ENCODE data around the gene PRAF2. TPM values are rescaled to one million over a fixed set of nuclear protein-coding genes. Genes with fewer than 3 reads are reported as not detected.

The PRAF2 gene
- total and polyA plus RNA-seq, 4 donors = 5.6 to 40.8 (median 36.9) TPM

- TF ChIP-seq CTCF (IDR thresholded peaks at IDR 0.05; ENCODE audit: control extremely low read depth, extremely low read depth) = no peak
- no peak overlapping the region for H3K9ac ChIP-seq (ENCODE audit: insufficient read depth in 1 of 2, low read length in 2 of 2)
- no peak overlapping the region for H3K27ac ChIP-seq (ENCODE audit: low read depth in 1 of 2, low read length in 1 of 2)
- WGBS, 2 donors = 85 to 86% methylated on average over 1 of the region's 1 CpG
- H3K36me3 ChIP-seq (ENCODE audit: control insufficient read depth in 4 of 4, insufficient read depth in 4 of 4, low read length in 4 of 4) = peaks cover 0 to 11% (median 5%) of the 10 kb centered on the region in 4 donors
- H3K27me3 ChIP-seq (ENCODE audit: control insufficient read depth in 3 of 3, insufficient read depth in 3 of 3, low read length in 2 of 3) = no peaks in the 10 kb centered on the region
- DNase-seq (no peak), ATAC-seq (ENCODE audit: insufficient read depth, low FRiP score) (no peak)
- H3K4me1 ChIP-seq (ENCODE audit: control insufficient read depth in 5 of 5, insufficient read depth in 5 of 5, low read length in 5 of 5) = no peaks in the 10 kb centered on the region
- no peak overlapping the region for H3K4me3 ChIP-seq
- H3K9me3 ChIP-seq (ENCODE audit: control insufficient read depth in 4 of 4, insufficient read depth in 3 of 4, low read length in 3 of 4) = peaks cover 0 to 8% (median 0%) of the 10 kb centered on the region in 4 donors
Measured at GRCh38 chrX:49120091-49120490, 46.3 kb upstream of the PRAF2 start.

- Histone ChIP-seq H3K27ac (ENCODE audit: low read depth in 1 of 2, low read length in 1 of 2) (no peak overlapping the region), H3K27me3 (ENCODE audit: control insufficient read depth in 3 of 3, insufficient read depth in 3 of 3, low read length in 2 of 3) (no peaks in the 10 kb centered on the region), H3K4me1 (ENCODE audit: control insufficient read depth in 5 of 5, insufficient read depth in 5 of 5, low read length in 5 of 5) (no peaks in the 10 kb centered on the region), H3K9me3 (ENCODE audit: control insufficient read depth in 4 of 4, insufficient read depth in 3 of 4, low read length in 3 of 4) (peaks cover 0 to under 1% (median 0%) of the 10 kb centered on the region in 4 donors), H3K4me3 (no peak overlapping the region), H3K36me3 (ENCODE audit: control insufficient read depth in 4 of 4, insufficient read depth in 4 of 4, low read length in 4 of 4) (peaks cover 2 to 16% (median 12%) of the 10 kb centered on the region in 4 donors), H3K9ac (ENCODE audit: insufficient read depth in 1 of 2, low read length in 2 of 2) (no peak overlapping the region)
- WGBS, 2 donors = 63 to 66% methylated on average over 3 to 6 of the region's 6 CpGs
- no peak for TF ChIP-seq CTCF (IDR thresholded peaks at IDR 0.05; ENCODE audit: control extremely low read depth, extremely low read depth)
- no peak for ATAC-seq (ENCODE audit: insufficient read depth, low FRiP score)
- DNase-seq = no peak
Measured at GRCh38 chrX:49117581-49117980, 43.8 kb upstream of the PRAF2 start.

GRCh38 chrX:49116716-49117115 is 42.9 kb upstream of the PRAF2 start:
- TF ChIP-seq CTCF (IDR thresholded peaks at IDR 0.05; ENCODE audit: control extremely low read depth, extremely low read depth) = no peak
- Histone ChIP-seq H3K36me3 (ENCODE audit: control insufficient read depth in 4 of 4, insufficient read depth in 4 of 4, low read length in 4 of 4) (peaks cover 2 to 24% (median 12%) of the 10 kb centered on the region in 4 donors), H3K4me3 (no peak overlapping the region), H3K27me3 (ENCODE audit: control insufficient read depth in 3 of 3, insufficient read depth in 3 of 3, low read length in 2 of 3) (no peaks in the 10 kb centered on the region), H3K9me3 (ENCODE audit: control insufficient read depth in 4 of 4, insufficient read depth in 3 of 4, low read length in 3 of 4) (peaks cover 0 to 2% (median 0%) of the 10 kb centered on the region in 4 donors), H3K4me1 (ENCODE audit: control insufficient read depth in 5 of 5, insufficient read depth in 5 of 5, low read length in 5 of 5) (no peaks in the 10 kb centered on the region), H3K9ac (ENCODE audit: insufficient read depth in 1 of 2, low read length in 2 of 2) (no peak overlapping the region), H3K27ac (ENCODE audit: low read depth in 1 of 2, low read length in 1 of 2) (no peak overlapping the region)
- ATAC-seq (ENCODE audit: insufficient read depth, low FRiP score) (no peak), DNase-seq (no peak)
- 80 to 92% methylated on average over 5 of the region's 5 CpGs for WGBS, 2 donors

- Histone ChIP-seq H3K27ac (ENCODE audit: low read depth in 1 of 2, low read length in 1 of 2) (no peak overlapping the region), H3K9me3 (ENCODE audit: control insufficient read depth in 4 of 4, insufficient read depth in 3 of 4, low read length in 3 of 4) (peaks cover 0 to 2% (median 0%) of the 10 kb centered on the region in 4 donors), H3K9ac (ENCODE audit: insufficient read depth in 1 of 2, low read length in 2 of 2) (no peak overlapping the region), H3K4me3 (no peak overlapping the region), H3K36me3 (ENCODE audit: control insufficient read depth in 4 of 4, insufficient read depth in 4 of 4, low read length in 4 of 4) (peaks cover 2 to 25% (median 10%) of the 10 kb centered on the region in 4 donors), H3K27me3 (ENCODE audit: control insufficient read depth in 3 of 3, insufficient read depth in 3 of 3, low read length in 2 of 3) (no peaks in the 10 kb centered on the region), H3K4me1 (ENCODE audit: control insufficient read depth in 5 of 5, insufficient read depth in 5 of 5, low read length in 5 of 5) (no peaks in the 10 kb centered on the region)
- 81 to 83% methylated on average over 5 to 8 of the region's 8 CpGs for WGBS, 2 donors
- ATAC-seq (ENCODE audit: insufficient read depth, low FRiP score) = no peak
- TF ChIP-seq CTCF (IDR thresholded peaks at IDR 0.05; ENCODE audit: control extremely low read depth, extremely low read depth) = no peak
- no peak for DNase-seq
Measured at GRCh38 chrX:49116076-49116475, 42.3 kb upstream of the PRAF2 start.
